H1 (cell line): Measurements from ENCODE around the gene CRYBB1. TPM values are rescaled to one million over a fixed set of nuclear protein-coding genes. Genes with fewer than 3 reads are reported as not detected.

Experiments used
- CTCF ChIA-PET: fragments of 300-600 bp; sonication (Branson Sonifier 250); formaldehyde crosslinking; loops from one replicate; lab custom pipeline; 2021; ENCODE audit not compliant: partially characterized antibody; lab: Charles Lee
- POLR2A ChIA-PET: fragments of 300-600 bp; sonication (Branson Sonifier 250); formaldehyde crosslinking; loops from one replicate; lab custom pipeline; 2021; ENCODE audit warnings: inconsistent platforms; ENCODE audit not compliant: partially characterized antibody; lab: Charles Lee
- DNase-seq, 2 experiments: peaks; one replicate each; pipeline versions ENCODE4 v3.0.0 to v3.0.0-alpha.2; 2010 to 2022; ENCODE audit warnings: low spot score in 2 of 2, low read depth in 1 of 2, mixed read lengths in 1 of 2
- FAIRE-seq: peaks from 2 replicates; lab custom pipeline; 2011; peaks lifted over from hg19 to GRCh38; lab: Jason Lieb, UNC
- H2AFZ ChIP-seq: 2 replicates; pipeline ENCODE4 v1.8.1; 2012; ENCODE audit warnings: low read length, inconsistent platforms
- H2AK5ac ChIP-seq: 2 replicates; pipeline ENCODE4 v1.6.1; 2013; ENCODE audit warnings: low read depth, low read length
- H2BK120ac ChIP-seq: replicated peaks from 2 replicates; pipeline ENCODE3; 2013; ENCODE audit warnings: low read depth, low read length, inconsistent platforms
- H2BK12ac ChIP-seq: 2 replicates; pipeline ENCODE4 v1.6.1; 2013; ENCODE audit warnings: low read depth, low read length
- H2BK15ac ChIP-seq: 2 replicates; pipeline ENCODE4 v1.6.1; 2013; ENCODE audit warnings: low read length
- H2BK20ac ChIP-seq: 2 replicates; pipeline ENCODE4 v1.6.1; 2013; ENCODE audit warnings: low read length
- H2BK5ac ChIP-seq: 2 replicates; pipeline ENCODE4 v1.6.1; 2013; ENCODE audit warnings: low read depth, low read length
- H3K14ac ChIP-seq: 2 replicates; pipeline ENCODE4 v1.6.1; 2013; ENCODE audit warnings: inconsistent platforms; ENCODE audit not compliant: insufficient read length
- H3K18ac ChIP-seq: 2 replicates; pipeline ENCODE4 v1.6.1; 2013; ENCODE audit warnings: low read length; ENCODE audit errors: extremely low read depth
- H3K23ac ChIP-seq: 2 replicates; pipeline ENCODE4 v1.6.1; 2013; ENCODE audit warnings: inconsistent platforms; ENCODE audit not compliant: insufficient read length
- H3K23me2 ChIP-seq: 2 replicates; pipeline ENCODE4 v1.6.1; 2013; ENCODE audit warnings: low read depth, low read length
- H3K27ac ChIP-seq: 2 replicates; pipeline ENCODE4 v1.6.1; 2011; ENCODE audit warnings: low read depth, low read length, inconsistent platforms
- H3K27me3 ChIP-seq, 4 experiments: replicated peaks in 1 of 4; 1 replicate in 1 of 4; 2 replicates in 3 of 4; pipeline versions ENCODE4 v1.6.1 to v1.8.1; 2011 to 2013; ENCODE audit warnings: low read length in 3 of 4, mild to moderate bottlenecking in 3 of 4, inconsistent platforms in 2 of 4, mixed read lengths in 2 of 4, moderate library complexity in 1 of 4; ENCODE audit not compliant: control insufficient read depth in 3 of 4, insufficient read depth in 3 of 4; ENCODE audit errors: extremely low read depth in 1 of 4
- H3K36me3 ChIP-seq, 4 experiments: 2 replicates each; pipeline versions ENCODE4 v1.6.1 to v1.8.1; 2011 to 2013; ENCODE audit warnings: mild to moderate bottlenecking in 4 of 4, low read length in 3 of 4, moderate library complexity in 2 of 4, control low read depth in 1 of 4, inconsistent platforms in 1 of 4; ENCODE audit not compliant: insufficient read depth in 4 of 4, control insufficient read depth in 2 of 4
- H3K4ac ChIP-seq: replicated peaks from 2 replicates; pipeline ENCODE3; 2013; ENCODE audit warnings: low read length, low read depth, mixed read lengths, inconsistent platforms; ENCODE audit not compliant: insufficient read length
- H3K4me1 ChIP-seq, 4 experiments: replicated peaks in 1 of 4; 1 replicate in 1 of 4; 2 replicates in 3 of 4; pipeline versions ENCODE4 v1.6.1 to v1.8.1; 2011 to 2013; ENCODE audit warnings: low read length in 3 of 4, inconsistent platforms in 2 of 4, mixed read lengths in 1 of 4; ENCODE audit not compliant: insufficient read depth in 4 of 4, control insufficient read depth in 3 of 4
- H3K4me2 ChIP-seq, 2 experiments: 2 replicates each; pipeline versions ENCODE4 v1.6.1 to v1.8.1; 2011 to 2013; ENCODE audit warnings: low read depth in 2 of 2, low read length in 2 of 2, control low read depth in 1 of 2, inconsistent platforms in 1 of 2, mild to moderate bottlenecking in 1 of 2; ENCODE audit not compliant: insufficient read depth in 1 of 2
- H3K4me3 ChIP-seq, 4 experiments: fragments of 200-600, 300-600 bp in 1 of 4; sonication (generic), shearing (Covaris generic), sonication (Bioruptor Twin) in 1 of 4; 2 replicates each; pipeline versions ENCODE4 v1.5.1 to v1.8.1; 2011 to 2016; ENCODE audit warnings: low read length in 4 of 4, low read depth in 3 of 4, control low read depth in 2 of 4, inconsistent platforms in 2 of 4, mild to moderate bottlenecking in 2 of 4, mixed read lengths in 1 of 4, moderate library complexity in 1 of 4; ENCODE audit not compliant: insufficient read depth in 2 of 4; ENCODE audit errors: extremely low read depth in 1 of 4
- H3K56ac ChIP-seq: replicated peaks from 2 replicates; pipeline ENCODE3; 2013; ENCODE audit warnings: low read depth, mild to moderate bottlenecking, mixed read lengths, low read length, inconsistent platforms; ENCODE audit not compliant: insufficient read length
- H3K79me1 ChIP-seq: 2 replicates; pipeline ENCODE4 v1.6.1; 2013; ENCODE audit warnings: low read depth, low read length, control low read depth
- H3K79me2 ChIP-seq, 2 experiments: 2 replicates each; pipeline versions ENCODE4 v1.6.1 to v1.8.1; 2012 to 2013; ENCODE audit warnings: low read length in 2 of 2, mild to moderate bottlenecking in 2 of 2, inconsistent platforms in 1 of 2; ENCODE audit not compliant: insufficient read depth in 2 of 2, control insufficient read depth in 1 of 2
- H3K9ac ChIP-seq, 4 experiments: replicated peaks in 1 of 4; 1 replicate in 1 of 4; 2 replicates in 3 of 4; pipeline versions ENCODE4 v1.6.1 to v1.8.1; 2011 to 2013; ENCODE audit warnings: low read depth in 3 of 4, low read length in 3 of 4, control low read depth in 2 of 4, mild to moderate bottlenecking in 2 of 4, moderate library complexity in 2 of 4, inconsistent platforms in 1 of 4; ENCODE audit errors: extremely low read depth in 1 of 4
- H3K9me3 ChIP-seq, 2 experiments: 2 replicates each; pipeline versions ENCODE4 v1.6.1 to v1.8.1; 2012 to 2013; ENCODE audit warnings: mild to moderate bottlenecking in 2 of 2, moderate library complexity in 2 of 2, control low read depth in 1 of 2, inconsistent platforms in 1 of 2, low read depth in 1 of 2, low read length in 1 of 2, mixed read lengths in 1 of 2; ENCODE audit not compliant: insufficient read depth in 2 of 2
- H4K20me1 ChIP-seq, 2 experiments: replicated peaks in 1 of 2; 2 replicates each; pipeline versions ENCODE3 to v1.8.1; 2011 to 2013; ENCODE audit warnings: inconsistent platforms in 2 of 2, low read length in 2 of 2, mild to moderate bottlenecking in 1 of 2; ENCODE audit not compliant: insufficient read depth in 2 of 2, control insufficient read depth in 1 of 2
- H4K5ac ChIP-seq: 2 replicates; pipeline ENCODE4 v1.6.1; 2013; ENCODE audit warnings: low read length, low read depth, mixed read lengths, inconsistent platforms; ENCODE audit not compliant: insufficient read length
- H4K8ac ChIP-seq: 2 replicates; pipeline ENCODE4 v1.8.0; 2013; ENCODE audit warnings: mild to moderate bottlenecking, moderate library complexity, low read length, inconsistent platforms; ENCODE audit not compliant: insufficient read depth; ENCODE audit errors: extremely low read depth
- H4K91ac ChIP-seq: replicated peaks from 2 replicates; pipeline ENCODE3; 2013; ENCODE audit warnings: low read length, mixed read lengths, inconsistent platforms; ENCODE audit not compliant: insufficient read length
- BACH1 ChIP-seq: IDR thresholded peaks from 2 replicates; pipeline ENCODE4 v1.6.1; 2012; ENCODE audit warnings: low read length, improper control_type of control experiment
- GABPA ChIP-seq: IDR thresholded peaks from 2 replicates; pipeline ENCODE4 v1.6.1; 2011; ENCODE audit warnings: mild to moderate bottlenecking, low read length, moderate library complexity, borderline replicate concordance; ENCODE audit not compliant: insufficient read depth
- KDM1A ChIP-seq: fragments of 200-600, 300-600 bp; sonication (generic); IDR thresholded peaks from 2 replicates; pipeline ENCODE4 v1.7.1; 2016; ENCODE audit warnings: mild to moderate bottlenecking, low read length, borderline replicate concordance
- KDM4A ChIP-seq: IDR thresholded peaks from one replicate; pipeline ENCODE4 v1.7.1; 2012; ENCODE audit warnings: low read depth, mild to moderate bottlenecking, moderate library complexity, low read length, inconsistent platforms; ENCODE audit not compliant: severe bottlenecking
- MAFK ChIP-seq: IDR thresholded peaks from 2 replicates; pipeline ENCODE4 v1.6.1; 2012; ENCODE audit warnings: low read depth, mild to moderate bottlenecking, improper control_type of control experiment, low read length
- POLR2A ChIP-seq, 2 experiments: IDR thresholded peaks; 1 replicate in 1 of 2; 2 replicates in 1 of 2; pipeline ENCODE4 v1.6.1; 2011; ENCODE audit warnings: low read depth in 2 of 2, low read length in 2 of 2, mild to moderate bottlenecking in 2 of 2; ENCODE audit errors: control extremely low read depth in 1 of 2
- POLR2AphosphoS5 ChIP-seq: IDR thresholded peaks from 2 replicates; pipeline ENCODE4 v1.6.1; 2011; ENCODE audit warnings: low read depth, low read length
- RXRA ChIP-seq: IDR thresholded peaks from 2 replicates; pipeline ENCODE4 v1.6.1; 2011; ENCODE audit warnings: low read depth, mild to moderate bottlenecking, low read length, moderate library complexity; ENCODE audit not compliant: insufficient read depth
- SIX5 ChIP-seq: IDR thresholded peaks from 2 replicates; pipeline ENCODE4 v1.6.1; 2011; ENCODE audit warnings: mild to moderate bottlenecking, low read depth, low read length
- SP1 ChIP-seq: IDR thresholded peaks from 2 replicates; pipeline ENCODE4 v1.6.1; 2011; ENCODE audit warnings: low read depth, low read length
- WGBS, 2 experiments: shearing (Covaris generic) in 1 of 2; methylation state at CpG; one replicate each; pipeline versions ENCODE4 v1.1.6 to v1.1.7; 2013 to 2015; ENCODE audit warnings: low lambda C conversion rate in 2 of 2, mixed read lengths in 2 of 2, inconsistent platforms in 1 of 2, low coverage in 1 of 2, missing lambda C conversion rate in 1 of 2; ENCODE audit not compliant: insufficient replicate concordance in 2 of 2, insufficient coverage in 1 of 2, insufficient read length in 1 of 2; ENCODE audit errors: extremely low coverage in 1 of 2, missing lambda C conversion rate in 1 of 2; 5-methylcytosine and 5-hydroxymethylcytosine counted together
- polyA plus RNA-seq, 7 experiments: library from polyadenylated mRNA; depleted of rRNA in 3 of 7; stranded (reverse) in 5 of 7; unstranded in 2 of 7; fragments of >200 nt in 5 of 7; fragments of 200-250 nt in 2 of 7; gene quantifications; 1 replicate in 5 of 7; 2 replicates in 1 of 7; 4 replicates in 1 of 7; pipeline versions ENCODE4 v1.2.1 to v1.2.3, GENCODE V29; 2011 to 2013; ENCODE audit warnings: missing spikeins in 2 of 7, mixed read lengths in 2 of 7
- total RNA-seq: library from RNA; stranded (reverse); fragmentation: NEBNext Ultra II Directional; extraction: Animal tissue kit (Norgen Biotek cat#: 25700); gene quantifications from 2 replicates; pipeline ENCODE4 v1.2.1, GENCODE V29; 2021
- TF ChIP-seq, protein P1 (sequence below): IDR thresholded peaks from 2 replicates; pipeline ENCODE4 v1.6.1; 2012; ENCODE audit warnings: inconsistent platforms
- TF ChIP-seq, protein P2 (sequence below): IDR thresholded peaks from 2 replicates; pipeline ENCODE4 v1.6.1; 2011; ENCODE audit warnings: low read length, improper control_type of control experiment

The CRYBB1 gene
- total and polyA plus RNA-seq, 2 of the 8 experiments (the other 6 are each of a cell fraction or from before 2014, with no cell fraction given): 1.7 to 6.0 TPM

DNA sequence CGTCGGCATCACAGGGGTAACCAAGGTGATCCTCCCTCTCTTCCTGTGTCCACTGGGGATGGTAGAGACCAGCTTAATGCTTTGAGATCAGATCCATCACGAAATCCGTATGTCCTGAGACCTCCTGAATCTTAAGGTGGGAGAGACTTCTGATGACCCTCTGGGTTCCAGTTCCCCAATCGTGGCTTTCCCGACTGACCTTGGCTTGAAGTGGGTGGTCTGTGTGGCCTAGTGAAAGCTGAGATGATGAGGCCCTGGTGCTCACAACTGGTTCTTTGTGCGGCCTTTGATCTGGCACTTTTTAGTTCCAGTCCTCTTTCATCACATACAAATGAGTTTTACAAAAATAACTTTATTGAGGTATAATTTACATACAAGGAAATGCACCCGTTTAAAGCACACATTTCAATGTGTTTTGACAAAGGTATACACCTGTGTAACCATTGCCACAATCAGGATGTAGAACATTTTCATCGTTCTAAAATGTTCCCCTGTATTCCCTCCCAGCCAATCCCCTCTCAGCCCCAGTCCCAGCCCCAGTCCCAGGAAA lies 45.6 kb upstream of the CRYBB1 start:
- Histone ChIP-seq H3K27ac (no peak overlapping the region), H2AK5ac (no peak overlapping the region), H3K14ac (no peak overlapping the region), H3K79me2 (peaks cover 0 to 47% of the 10 kb centered on the region in 2 experiments; a peak in 2 of 4 replicates), H4K20me1 (no peaks in the 10 kb centered on the region), H3K56ac (no peak overlapping the region), H4K5ac (no peak overlapping the region), H3K23me2 (peaks cover 2% of the 10 kb centered on the region; the same call in 1 of the 2 replicates), H3K79me1 (peaks cover 13% of the 10 kb centered on the region; the same call in 1 of the 2 replicates), H3K4me3 (no peak overlapping the region), H2BK120ac (no peak overlapping the region), H3K36me3 (peaks cover 13 to 37% (median 26%) of the 10 kb centered on the region in 4 experiments), H3K4ac (no peak overlapping the region), H4K8ac (no peak overlapping the region), H2BK12ac (no peak overlapping the region), H2BK15ac (no peak overlapping the region), H4K91ac (no peak overlapping the region), H2BK20ac (no peak overlapping the region), H3K4me1 (peaks cover 12 to 27% (median 13%) of the 10 kb centered on the region in 4 experiments), H3K9me3 (no peaks in the 10 kb centered on the region), H3K27me3 (no peaks in the 10 kb centered on the region), H3K9ac (no peak overlapping the region), H2BK5ac (no peak overlapping the region), H2AFZ (no peak overlapping the region), H3K18ac (no peak overlapping the region), H3K4me2 (no peak overlapping the region), H3K23ac (no peak overlapping the region)
- WGBS, 2 experiments: 91% methylated on average over 9 of the region's 9 CpGs; no CpG with 5 or more reads in 1 of the 2 experiments
- ChIA-PET POLR2A (interaction anchor here (1.0 kb wide), 1 partner anchor 88 kb away, joined by 3 read pairs; no protein-coding TSS in a partner anchor), CTCF (interaction anchor here (1.3 to 6.5 kb wide), 4 partner anchors 10 to 180 kb away, joined by 3 to 38 read pairs (median 4); partner anchors contain the start of genes HPS4 and SRRD)
- FAIRE-seq (no peak), DNase-seq (no peak)
- no peak for TF ChIP-seq BACH1
- TF ChIP-seq POLR2A (IDR thresholded peaks at IDR 0.05; ENCODE audit: control extremely low read depth in 1 of 2, low read depth in 2 of 2, low read length in 2 of 2): no peak
- no peak for TF ChIP-seq SP1
- TF ChIP-seq KDM4A: no peak
- TF ChIP-seq GABPA: no peak
- TF ChIP-seq MAFK: no peak
- TF ChIP-seq KDM1A: no peak
- TF ChIP-seq, protein P1, sequence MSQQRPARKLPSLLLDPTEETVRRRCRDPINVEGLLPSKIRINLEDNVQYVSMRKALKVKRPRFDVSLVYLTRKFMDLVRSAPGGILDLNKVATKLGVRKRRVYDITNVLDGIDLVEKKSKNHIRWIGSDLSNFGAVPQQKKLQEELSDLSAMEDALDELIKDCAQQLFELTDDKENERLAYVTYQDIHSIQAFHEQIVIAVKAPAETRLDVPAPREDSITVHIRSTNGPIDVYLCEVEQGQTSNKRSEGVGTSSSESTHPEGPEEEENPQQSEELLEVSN: no peak
- TF ChIP-seq RXRA: no peak
- TF ChIP-seq, protein P2, sequence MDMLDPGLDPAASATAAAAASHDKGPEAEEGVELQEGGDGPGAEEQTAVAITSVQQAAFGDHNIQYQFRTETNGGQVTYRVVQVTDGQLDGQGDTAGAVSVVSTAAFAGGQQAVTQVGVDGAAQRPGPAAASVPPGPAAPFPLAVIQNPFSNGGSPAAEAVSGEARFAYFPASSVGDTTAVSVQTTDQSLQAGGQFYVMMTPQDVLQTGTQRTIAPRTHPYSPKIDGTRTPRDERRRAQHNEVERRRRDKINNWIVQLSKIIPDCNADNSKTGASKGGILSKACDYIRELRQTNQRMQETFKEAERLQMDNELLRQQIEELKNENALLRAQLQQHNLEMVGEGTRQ: no peak
- TF ChIP-seq POLR2AphosphoS5: no peak
- no peak for TF ChIP-seq SIX5
